BE2C (cell line): Measurements from ENCODE around the gene APBB2.

Experiments used
- DNase-seq: peaks from one replicate; pipeline ENCODE4 v3.0.0-alpha.2; 2020
- H3K27me3 ChIP-seq: fragments of 250-450 bp; sonication (Bioruptor Pico); 2 replicates; pipeline ENCODE4 v1.5.1; 2020; ENCODE audit warnings: mild to moderate bottlenecking
- H3K36me3 ChIP-seq: fragments of 250-450 bp; sonication (Bioruptor Pico); 2 replicates; pipeline ENCODE4 v1.5.1; 2020; ENCODE audit warnings: mild to moderate bottlenecking
- H3K4me1 ChIP-seq: fragments of 250-450 bp; sonication (Bioruptor Pico); 2 replicates; pipeline ENCODE4 v1.5.1; 2020
- H3K4me3 ChIP-seq: 2 replicates; pipeline ENCODE4 v1.5.1; 2011; ENCODE audit warnings: low read depth, low read length
- H3K9me3 ChIP-seq: fragments of 250-450 bp; sonication (Bioruptor Pico); 2 replicates; pipeline ENCODE4 v1.5.1; 2020
- CTCF ChIP-seq: IDR thresholded peaks from 2 replicates; pipeline ENCODE4 v1.5.1; 2012; ENCODE audit warnings: mild to moderate bottlenecking, low read depth, low read length

APBB2 gene

GRCh38 chr4:41013746-41014145 is 200.6 kb downstream of the APBB2 start:
- H3K9me3 ChIP-seq = no peaks in the 10 kb centered on the region
- H3K4me3 ChIP-seq = no peak overlapping the region
- H3K27me3 ChIP-seq = no peaks in the 10 kb centered on the region
- no peak for TF ChIP-seq CTCF
- H3K4me1 ChIP-seq = no peaks in the 10 kb centered on the region
- no peaks in the 10 kb centered on the region for H3K36me3 ChIP-seq
- no peak for DNase-seq

GRCh38 chr4:41012911-41013310 is 201.4 kb downstream of the APBB2 start:
- H3K4me3 ChIP-seq = no peak overlapping the region
- no peaks in the 10 kb centered on the region for H3K9me3 ChIP-seq
- H3K36me3 ChIP-seq = no peaks in the 10 kb centered on the region
- no peaks in the 10 kb centered on the region for H3K4me1 ChIP-seq
- H3K27me3 ChIP-seq = no peaks in the 10 kb centered on the region
- no peak for TF ChIP-seq CTCF
- DNase-seq = no peak

GRCh38 chr4:41012293-41012692 is 202.0 kb downstream of the APBB2 start:
- H3K4me3 ChIP-seq = no peak overlapping the region
- no peak for TF ChIP-seq CTCF

GRCh38 chr4:41009411-41009810 is 204.9 kb downstream of the APBB2 start:
- DNase-seq = no peak
- Histone ChIP-seq H3K27me3 (no peaks in the 10 kb centered on the region), H3K36me3 (no peaks in the 10 kb centered on the region), H3K4me3 (no peak overlapping the region), H3K9me3 (no peaks in the 10 kb centered on the region), H3K4me1 (no peaks in the 10 kb centered on the region)
- TF ChIP-seq CTCF = no peak

More at GRCh38 chr4:41012293-41012692, 202.0 kb downstream of the APBB2 start:
- Histone ChIP-seq H3K36me3 (no peaks in the 10 kb centered on the region), H3K9me3 (no peaks in the 10 kb centered on the region), H3K27me3 (no peaks in the 10 kb centered on the region), H3K4me1 (no peaks in the 10 kb centered on the region)
- DNase-seq = no peak

GRCh38 chr4:41006141-41006540 is 208.2 kb downstream of the APBB2 start:
- Histone ChIP-seq H3K9me3 (no peaks in the 10 kb centered on the region), H3K27me3 (no peaks in the 10 kb centered on the region), H3K4me3 (no peak overlapping the region), H3K4me1 (no peaks in the 10 kb centered on the region), H3K36me3 (no peaks in the 10 kb centered on the region)
- TF ChIP-seq CTCF = no peak
- no peak for DNase-seq

GRCh38 chr4:41002309-41002708 is 212.0 kb downstream of the APBB2 start:
- no peak overlapping the region for H3K4me3 ChIP-seq
- H3K9me3 ChIP-seq = no peaks in the 10 kb centered on the region
- no peaks in the 10 kb centered on the region for H3K36me3 ChIP-seq
- H3K27me3 ChIP-seq = no peaks in the 10 kb centered on the region
- TF ChIP-seq CTCF = no peak
- no peak for DNase-seq
- no peaks in the 10 kb centered on the region for H3K4me1 ChIP-seq
